GM21825 (cell line): Measurements from ENCODE around the gene MTG1.
"Not testable (repeated sequence)": the region's sequence is repeated elsewhere in the genome, so short reads cannot be mapped to it uniquely, and the experiment has no call there.

Source experiments
- ATAC-seq: cut with Tn5 transposase; IDR thresholded peaks from one replicate; pipeline ENCODE4 v1.9.1; 2021; ENCODE audit warnings: mild to moderate bottlenecking, moderate library complexity; ENCODE audit not compliant: unreplicated experiment

The MTG1 gene

GRCh38 chr10:133358162-133358924, 35.6 kb upstream of the MTG1 start:
- ATAC-seq: no peak

GRCh38 chr10:133358925-133359310, 35.0 kb upstream of the MTG1 start:
- ATAC-seq: no peak

DNA sequence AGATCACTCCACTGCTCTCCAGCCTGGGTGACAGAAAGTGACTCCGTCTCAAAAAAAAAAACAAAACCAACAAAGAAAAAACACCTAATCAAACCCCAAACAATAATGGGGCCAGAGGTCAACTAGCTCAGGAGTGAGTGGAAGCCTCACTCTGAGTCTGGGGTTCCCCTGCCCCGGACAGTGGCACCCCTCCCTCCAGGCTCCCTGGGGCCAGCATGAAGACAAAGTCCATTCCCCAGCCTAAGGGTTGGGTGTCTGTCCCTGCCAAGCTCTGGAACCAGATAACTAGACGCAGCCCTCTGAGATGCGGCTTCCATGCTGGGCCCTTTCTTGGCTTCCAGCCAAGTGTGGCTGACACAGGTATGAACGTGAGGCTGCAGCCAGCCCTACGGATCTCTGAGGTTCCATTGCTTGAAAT, 34.4 kb upstream of the MTG1 start:
- no peak for ATAC-seq

DNA sequence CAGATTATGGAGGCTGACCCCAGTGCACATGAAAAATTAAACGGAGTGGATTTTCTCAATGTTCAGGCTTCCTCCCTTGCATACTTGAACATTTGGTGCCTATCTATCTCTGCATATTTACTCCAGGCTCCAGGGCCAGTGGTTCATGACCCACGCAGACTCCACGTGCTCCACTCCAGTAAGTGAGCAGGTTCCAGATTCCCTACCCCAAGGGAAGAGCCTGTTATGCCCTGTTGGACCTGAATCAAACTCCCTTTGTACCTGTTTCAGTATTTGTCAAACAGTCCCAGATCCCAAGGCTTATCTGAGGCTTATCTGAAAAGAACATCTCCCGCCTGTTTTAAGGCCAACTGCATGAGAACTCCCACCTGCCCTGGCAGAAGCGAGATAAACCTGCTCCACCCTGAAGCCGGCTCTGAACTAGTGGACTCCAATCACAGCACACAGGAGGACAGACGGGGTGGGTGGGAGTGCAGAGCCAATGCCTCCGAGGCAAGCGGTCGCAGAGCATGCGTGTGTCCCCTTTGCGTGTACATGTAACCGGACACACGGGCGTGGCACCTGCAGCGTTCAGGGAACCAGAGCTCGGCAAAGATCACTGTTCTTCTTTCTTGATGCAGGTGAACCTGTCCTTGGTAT, 33.9 kb upstream of the MTG1 start:
- ATAC-seq: no peak

- no peak for ATAC-seq
Measured at GRCh38 chr10:133361227-133361626, 32.7 kb upstream of the MTG1 start.

DNA sequence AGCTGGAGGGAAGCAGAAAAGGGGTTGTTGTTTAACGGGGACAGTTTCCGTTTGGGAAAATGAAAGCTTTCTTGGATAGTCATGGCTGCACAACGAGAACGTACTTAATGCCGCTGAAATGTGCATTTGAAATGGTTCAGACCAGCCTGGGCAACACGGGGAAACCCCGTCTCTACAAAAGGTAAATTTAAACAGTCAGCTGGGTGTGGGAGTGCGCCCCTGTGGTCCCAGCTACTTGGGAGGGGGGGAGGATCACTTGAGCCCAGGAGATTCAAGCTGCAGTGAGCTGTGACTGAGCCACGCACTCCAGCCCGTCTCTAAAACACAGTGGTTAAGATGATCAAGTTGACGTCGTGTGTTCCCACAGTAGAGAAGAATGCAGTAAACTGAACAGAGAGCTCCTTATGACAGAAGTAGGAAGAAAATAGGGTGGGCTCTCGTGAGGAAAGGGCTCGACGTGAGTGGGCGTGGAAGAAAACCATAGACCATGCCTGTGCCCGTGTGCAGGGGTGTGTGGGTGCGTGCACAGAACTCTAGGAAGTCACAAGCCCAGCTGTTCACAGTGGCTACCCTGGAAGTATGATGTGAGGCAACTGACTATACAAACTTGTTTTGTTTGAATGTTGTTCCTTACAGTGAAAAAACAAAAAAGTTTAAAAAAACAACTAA, 32.0 kb upstream of the MTG1 start:
- no peak for ATAC-seq

DNA sequence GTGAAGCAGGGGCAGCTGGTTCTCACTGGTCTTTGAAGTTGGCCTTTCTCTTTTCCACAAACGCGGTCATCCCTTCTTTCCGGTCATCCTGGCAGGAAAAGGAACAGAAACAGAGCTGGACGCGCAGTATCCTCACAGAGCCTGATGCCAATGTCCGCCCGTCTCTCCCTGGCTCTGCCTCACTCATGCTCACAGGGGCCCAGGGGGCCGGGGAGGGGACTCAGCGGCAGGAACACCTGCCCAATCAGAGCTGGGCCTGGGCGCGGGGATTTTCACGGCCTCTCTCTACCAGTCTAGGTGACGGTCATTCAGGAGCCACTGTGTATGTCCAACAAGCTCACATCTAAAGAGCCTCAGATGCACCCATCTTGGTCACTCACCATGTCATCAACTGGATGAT, 31.1 kb upstream of the MTG1 start:
- ATAC-seq: no peak

GRCh38 chr10:133364645-133365431, 29.1 kb upstream of the MTG1 start:
- no peak for ATAC-seq

- no peak for ATAC-seq
Measured at GRCh38 chr10:133365461-133366129, 28.4 kb upstream of the MTG1 start.

- ATAC-seq: no peak
Measured at GRCh38 chr10:133366130-133366478, 27.9 kb upstream of the MTG1 start.

- ATAC-seq: no peak
Measured at GRCh38 chr10:133366751-133367150, 27.2 kb upstream of the MTG1 start.

DNA sequence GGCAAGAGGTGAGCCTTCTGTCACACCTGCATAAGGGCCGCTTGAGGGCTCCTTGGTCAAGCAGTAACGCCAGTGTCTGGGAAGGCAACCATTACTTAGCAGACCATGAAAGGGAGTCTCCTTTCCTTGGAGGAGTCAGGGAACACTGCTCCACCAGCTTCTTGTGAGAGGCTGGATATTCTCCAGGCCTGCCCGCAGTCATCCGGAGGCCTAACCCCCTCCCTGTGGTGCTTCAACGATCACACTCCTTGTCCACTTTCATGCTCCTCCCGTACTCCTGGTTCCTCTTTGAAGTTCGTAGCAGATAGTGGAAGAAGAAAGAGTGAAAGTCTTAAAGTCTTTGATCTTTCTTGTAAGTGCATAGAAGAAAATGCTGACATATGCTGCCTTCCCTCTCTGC, 26.5 kb upstream of the MTG1 start:
- not testable (repeated sequence) for ATAC-seq

- no peak for ATAC-seq
Measured at GRCh38 chr10:133368153-133368552, 25.8 kb upstream of the MTG1 start.

DNA sequence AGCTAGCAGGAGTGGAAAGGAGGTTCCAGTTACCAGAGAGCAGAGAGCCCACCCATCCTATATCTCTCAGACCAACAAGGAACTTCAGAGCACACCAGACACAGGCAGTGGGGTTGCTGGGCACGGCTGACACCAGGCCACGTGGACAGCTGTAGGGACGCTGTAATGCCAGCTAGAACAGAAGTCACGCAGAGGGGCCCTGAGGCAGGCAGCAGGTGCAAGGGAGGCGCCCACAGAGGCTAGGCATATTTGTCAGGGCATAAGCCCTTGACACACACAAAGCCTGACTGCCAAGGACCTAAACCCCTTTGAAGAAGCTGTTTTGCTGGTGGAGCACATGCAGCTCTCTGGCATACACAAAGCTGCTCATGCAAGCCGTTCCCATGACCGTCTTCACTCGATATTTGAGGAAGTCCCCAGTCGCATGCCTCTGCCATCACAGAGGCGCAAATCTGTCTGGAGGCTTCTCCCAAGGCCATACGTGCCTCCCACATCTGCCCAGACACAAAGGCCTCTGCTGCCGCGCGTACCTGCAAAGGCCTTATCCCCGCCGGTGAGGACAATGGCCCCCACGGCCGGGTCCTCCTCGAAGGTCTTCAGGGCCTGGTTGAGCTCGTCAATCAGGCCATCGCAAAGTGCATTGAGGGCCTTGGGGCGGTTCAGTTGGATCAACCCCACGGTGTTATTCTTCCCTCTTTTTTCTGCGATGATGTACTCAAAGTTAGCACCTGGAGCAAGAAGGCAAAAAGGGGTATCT, 23.7 kb upstream of the MTG1 start:
- ATAC-seq: no peak

GRCh38 chr10:133372507-133372906, 21.4 kb upstream of the MTG1 start:
- no peak for ATAC-seq

- ATAC-seq: peak; percentile 94
Measured at GRCh38 chr10:133373174-133374090, 20.5 kb upstream of the MTG1 start, which contains the start of gene ECHS1. ECHS1 (minus strand) TSS chr10:133373354; CDS start chr10:133373333, 21 bp downstream.

GRCh38 chr10:133375357-133376115, 18.4 kb upstream of the MTG1 start:
- ATAC-seq: no peak

GRCh38 chr10:133376183-133376582, 17.8 kb upstream of the MTG1 start:
- not testable (repeated sequence) for ATAC-seq
